Spleen (tissue), 7 donors: ENCODE measurements around the gene SLC17A4.
"Not testable (repeated sequence)": the region's sequence is repeated elsewhere in the genome, so short reads cannot be mapped to it uniquely, and the experiment has no call there.

ENCODE experiments used
- CTCF ChIP-seq, 11 experiments: fragments of 200-600 bp in 7 of 11; fragments of 450-650 bp in 4 of 11; sonication (generic) in 4 of 11; IDR thresholded peaks in 8 of 11; conservative IDR thresholded peaks in 3 of 11; 1 replicate in 7 of 11; 2 replicates in 4 of 11; pipeline versions ENCODE4 v1.4.0 to v1.8.0; 2016 to 2021; ENCODE audit warnings: antibody characterized with exemption in 11 of 11, inconsistent platforms in 4 of 11, mild to moderate bottlenecking in 1 of 11
- POLR2A ChIP-seq, 3 donors: fragments of 450-650 bp; IDR thresholded peaks; one replicate each; pipeline ENCODE4 v1.5.1; 2017; ENCODE audit warnings: antibody characterized with exemption in 3 of 3, mild to moderate bottlenecking in 1 of 3
- POLR2AphosphoS5 ChIP-seq, 3 donors: sonication (generic); formaldehyde crosslinking; IDR thresholded peaks; one replicate each; pipeline ENCODE4 v1.5.1; 2017; ENCODE audit warnings: antibody characterized with exemption in 3 of 3
- donor health status: DM: no; HTN: no; CAD: no; lungs with moderate emphysema.
- donor health status: DM: no; HTN: no; CAD: no.
- donor health status: DM: no; HTN: no; CAD: no.

GRCh38 chr6:25748601-25749517, 5.7 kb upstream of the SLC17A4 start:
- not testable (repeated sequence) for TF ChIP-seq CTCF (IDR thresholded peaks at IDR 0.05 in 8 of 11, conservative IDR thresholded peaks at IDR 0.05 in 3 of 11); POLR2A (IDR thresholded peaks at IDR 0.05); POLR2AphosphoS5 (IDR thresholded peaks at IDR 0.05)
